ENCODE data around the gene MTMR11. TPM values are rescaled to one million over a fixed set of nuclear protein-coding genes. Genes with fewer than 3 reads are reported as not detected.
"Not testable (repeated sequence)": the region's sequence is repeated elsewhere in the genome, so short reads cannot be mapped to it uniquely, and the experiment has no call there.

Gene MTMR11
- total RNA-seq, 1 donor from 2014 or later = 14.1 TPM

DNA sequence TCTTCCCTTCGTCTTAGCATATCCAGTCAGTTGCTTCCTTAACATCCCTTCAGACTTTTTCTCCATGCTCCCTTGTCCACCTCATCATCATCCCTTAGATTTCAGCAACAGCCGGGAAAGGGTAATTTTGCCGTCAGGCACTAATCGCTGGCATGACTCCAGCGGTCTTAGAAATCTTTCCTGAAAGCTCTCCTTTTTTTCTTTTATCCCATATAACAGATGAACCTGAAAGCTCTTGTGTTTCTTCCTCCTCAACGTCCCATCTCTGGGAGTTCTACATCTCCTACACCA lies 47.7 kb downstream of the MTMR11 start:
- Histone ChIP-seq H3K4me3 (ENCODE audit: low read depth, low read length) (peak overlapping the region; percentile 41), H3K36me3 (ENCODE audit: control insufficient read depth, insufficient read depth, low read length) (no peaks in the 10 kb centered on the region), H3K27me3 (ENCODE audit: control insufficient read depth, insufficient read depth, low read length) (no peaks in the 10 kb centered on the region)
- TF ChIP-seq, protein P1, sequence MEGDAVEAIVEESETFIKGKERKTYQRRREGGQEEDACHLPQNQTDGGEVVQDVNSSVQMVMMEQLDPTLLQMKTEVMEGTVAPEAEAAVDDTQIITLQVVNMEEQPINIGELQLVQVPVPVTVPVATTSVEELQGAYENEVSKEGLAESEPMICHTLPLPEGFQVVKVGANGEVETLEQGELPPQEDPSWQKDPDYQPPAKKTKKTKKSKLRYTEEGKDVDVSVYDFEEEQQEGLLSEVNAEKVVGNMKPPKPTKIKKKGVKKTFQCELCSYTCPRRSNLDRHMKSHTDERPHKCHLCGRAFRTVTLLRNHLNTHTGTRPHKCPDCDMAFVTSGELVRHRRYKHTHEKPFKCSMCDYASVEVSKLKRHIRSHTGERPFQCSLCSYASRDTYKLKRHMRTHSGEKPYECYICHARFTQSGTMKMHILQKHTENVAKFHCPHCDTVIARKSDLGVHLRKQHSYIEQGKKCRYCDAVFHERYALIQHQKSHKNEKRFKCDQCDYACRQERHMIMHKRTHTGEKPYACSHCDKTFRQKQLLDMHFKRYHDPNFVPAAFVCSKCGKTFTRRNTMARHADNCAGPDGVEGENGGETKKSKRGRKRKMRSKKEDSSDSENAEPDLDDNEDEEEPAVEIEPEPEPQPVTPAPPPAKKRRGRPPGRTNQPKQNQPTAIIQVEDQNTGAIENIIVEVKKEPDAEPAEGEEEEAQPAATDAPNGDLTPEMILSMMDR (IDR thresholded peaks at IDR 0.05; ENCODE audit: insufficient read depth, low read length, poor library complexity, severe bottlenecking) = no peak
- no peak for DNase-seq (ENCODE audit: low read depth)

DNA sequence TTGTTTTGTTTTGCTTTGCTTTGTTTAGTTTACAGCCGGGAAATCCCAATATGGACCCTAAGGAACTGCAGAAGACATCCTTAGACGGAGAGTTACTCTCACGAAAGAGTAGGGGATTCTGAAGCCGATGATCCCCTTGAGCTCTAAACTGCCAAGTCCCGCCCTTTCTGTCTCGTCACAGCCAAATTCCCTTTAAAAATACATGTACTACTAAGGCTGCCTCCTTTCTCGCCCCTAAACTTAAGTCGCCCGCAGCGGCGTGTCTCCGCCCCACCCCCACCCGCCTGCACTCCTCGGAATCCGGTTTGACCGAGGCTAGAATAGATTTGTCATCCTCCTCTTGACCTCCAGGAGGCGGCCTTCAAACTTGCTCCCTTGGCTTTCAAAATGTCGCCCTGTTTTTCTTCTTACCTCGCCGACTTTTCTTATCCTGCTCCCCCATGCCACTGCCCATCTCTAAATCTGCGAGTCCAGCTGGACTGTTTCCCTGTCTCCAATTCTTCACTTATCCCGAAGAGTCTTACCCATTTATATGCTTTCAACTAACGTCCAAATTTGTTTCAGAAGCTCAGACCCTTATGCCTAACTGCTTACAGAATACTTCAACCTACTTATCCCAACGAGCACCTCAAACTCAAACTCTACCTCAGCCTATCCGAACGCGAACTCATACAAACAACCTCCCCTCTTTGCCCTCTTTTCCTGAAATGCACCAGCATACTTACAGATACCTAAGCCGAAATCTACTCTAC lies 48.3 kb downstream of the MTMR11 start:
- H3K4me3 ChIP-seq (ENCODE audit: low read depth, low read length) = peak overlapping the region; percentile 41

DNA sequence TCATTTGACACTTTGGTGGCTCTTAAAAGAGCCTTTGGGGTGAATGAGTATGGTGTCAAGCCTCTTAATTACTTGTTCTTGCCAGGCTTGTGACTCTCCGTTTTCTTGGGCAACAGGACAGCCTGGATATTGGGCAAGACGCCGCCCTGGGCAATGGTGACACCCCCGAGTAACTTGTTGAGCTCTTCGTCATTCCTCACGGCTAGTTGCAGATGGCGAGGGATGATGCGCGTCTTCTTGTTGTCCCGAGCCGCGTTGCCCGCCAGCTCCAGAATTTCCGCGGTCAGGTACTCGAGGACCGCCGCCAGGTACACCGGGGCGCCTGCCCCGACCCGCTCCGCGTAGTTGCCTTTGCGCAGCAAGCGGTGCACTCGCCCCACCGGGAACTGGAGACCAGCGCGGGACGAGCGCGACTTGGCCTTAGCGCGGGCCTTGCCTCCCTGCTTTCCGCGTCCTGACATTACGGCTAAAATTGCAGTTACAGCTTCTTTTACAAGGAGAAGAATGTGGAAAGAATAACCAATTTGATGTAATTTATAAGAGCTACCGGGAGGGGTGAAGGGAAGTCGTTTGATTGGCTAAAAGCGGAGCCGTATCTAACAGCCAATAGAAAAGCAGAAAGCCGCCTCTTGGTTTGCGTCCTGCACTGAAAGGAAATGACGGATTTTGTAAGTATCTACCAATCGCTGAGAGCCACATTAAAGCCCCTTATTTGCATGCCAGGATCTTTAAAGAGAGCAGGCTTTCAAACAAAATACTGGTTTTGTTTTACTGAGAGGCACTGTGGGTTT lies 49.0 kb downstream of the MTMR11 start:
- TF ChIP-seq, protein P1 (IDR thresholded peaks at IDR 0.05; ENCODE audit: insufficient read depth, low read length, poor library complexity, severe bottlenecking) = no peak
- Histone ChIP-seq H3K4me3 (ENCODE audit: low read depth, low read length) (peak overlapping the region; percentile 55), H3K36me3 (ENCODE audit: control insufficient read depth, insufficient read depth, low read length) (no peaks in the 10 kb centered on the region), H3K27me3 (ENCODE audit: control insufficient read depth, insufficient read depth, low read length) (no peaks in the 10 kb centered on the region)
- peak; percentile 97 for DNase-seq (ENCODE audit: low read depth)

More for the DNA sequence above, 48.3 kb downstream of the MTMR11 start:
- TF ChIP-seq, protein P1 (IDR thresholded peaks at IDR 0.05; ENCODE audit: insufficient read depth, low read length, poor library complexity, severe bottlenecking) = peak; percentile 70
- Histone ChIP-seq H3K36me3 (ENCODE audit: control insufficient read depth, insufficient read depth, low read length) (no peaks in the 10 kb centered on the region), H3K27me3 (ENCODE audit: control insufficient read depth, insufficient read depth, low read length) (no peaks in the 10 kb centered on the region)
- no peak for DNase-seq (ENCODE audit: low read depth)

DNA sequence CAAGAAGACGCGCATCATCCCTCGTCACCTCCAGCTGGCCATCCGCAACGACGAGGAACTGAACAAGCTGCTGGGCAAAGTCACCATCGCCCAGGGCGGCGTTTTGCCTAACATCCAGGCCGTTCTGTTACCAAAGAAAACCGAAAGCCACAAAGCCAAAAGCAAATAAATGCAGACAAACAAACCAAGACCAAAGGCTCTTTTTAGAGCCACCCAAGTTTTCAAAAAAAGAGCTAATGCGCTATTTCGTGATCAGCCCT lies 49.6 kb downstream of the MTMR11 start:
- DNase-seq (ENCODE audit: low read depth); H3K27me3 ChIP-seq (ENCODE audit: control insufficient read depth, insufficient read depth, low read length); H3K36me3 ChIP-seq (ENCODE audit: control insufficient read depth, insufficient read depth, low read length): not testable (repeated sequence)
- peak overlapping the region; percentile 55 for H3K4me3 ChIP-seq (ENCODE audit: low read depth, low read length)

DNA sequence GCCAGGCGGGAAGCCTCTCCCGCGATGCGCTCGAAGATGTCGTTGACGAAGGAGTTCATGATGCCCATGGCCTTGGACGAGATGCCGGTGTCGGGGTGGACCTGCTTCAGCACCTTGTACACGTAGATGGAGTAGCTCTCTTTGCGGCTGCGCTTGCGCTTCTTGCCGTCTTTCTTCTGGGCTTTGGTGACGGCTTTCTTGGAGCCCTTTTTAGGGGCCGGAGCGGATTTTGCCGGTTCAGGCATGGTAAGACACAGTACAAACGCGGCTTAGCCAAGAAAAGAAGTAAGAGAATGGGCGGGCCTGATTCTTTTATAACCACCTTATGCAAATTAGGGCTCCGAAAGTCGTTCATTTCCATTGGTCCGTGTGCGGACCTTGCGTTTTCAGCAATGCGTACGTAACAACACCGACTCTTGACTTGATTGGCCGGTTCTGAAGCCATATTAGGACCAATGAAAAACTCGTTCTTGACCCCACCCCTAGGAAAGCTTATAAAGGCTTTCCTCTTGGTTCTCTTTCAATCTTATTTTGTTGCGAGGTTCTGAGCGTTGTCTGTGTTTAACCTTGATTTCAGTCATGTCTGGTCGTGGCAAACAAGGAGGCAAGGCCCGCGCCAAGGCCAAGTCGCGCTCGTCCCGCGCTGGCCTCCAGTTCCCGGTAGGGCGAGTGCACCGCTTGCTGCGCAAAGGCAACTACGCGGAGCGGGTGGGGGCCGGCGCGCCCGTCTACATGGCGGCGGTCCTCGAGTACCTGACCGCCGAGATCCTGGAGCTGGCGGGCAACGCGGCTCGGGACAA lies 50.1 kb downstream of the MTMR11 start:
- DNase-seq (ENCODE audit: low read depth) = peak; percentile 98
- TF ChIP-seq, protein P1 (IDR thresholded peaks at IDR 0.05; ENCODE audit: insufficient read depth, low read length, poor library complexity, severe bottlenecking) = no peak
- peak overlapping the region; percentile 60 for H3K4me3 ChIP-seq (ENCODE audit: low read depth, low read length)
- H3K36me3 ChIP-seq (ENCODE audit: control insufficient read depth, insufficient read depth, low read length) = no peaks in the 10 kb centered on the region
- H3K27me3 ChIP-seq (ENCODE audit: control insufficient read depth, insufficient read depth, low read length) = no peaks in the 10 kb centered on the region

DNA sequence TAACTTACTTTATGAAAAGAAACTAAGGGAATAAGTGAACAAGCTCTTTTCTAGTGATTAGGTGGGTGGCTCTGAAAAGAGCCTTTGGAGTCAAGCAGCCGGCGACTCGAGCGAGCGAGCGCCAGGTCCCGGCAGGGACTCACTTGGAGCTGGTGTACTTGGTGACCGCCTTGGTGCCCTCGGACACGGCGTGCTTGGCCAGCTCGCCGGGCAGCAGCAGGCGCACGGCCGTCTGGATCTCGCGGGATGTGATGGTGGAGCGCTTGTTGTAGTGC lies 50.6 kb downstream of the MTMR11 start:
- peak overlapping the region; percentile 60 for H3K4me3 ChIP-seq (ENCODE audit: low read depth, low read length)
- DNase-seq (ENCODE audit: low read depth); H3K36me3 ChIP-seq (ENCODE audit: control insufficient read depth, insufficient read depth, low read length); H3K27me3 ChIP-seq (ENCODE audit: control insufficient read depth, insufficient read depth, low read length): not testable (repeated sequence)
